Measurements from ENCODE around the gene SLC25A12. TPM values are rescaled to one million over a fixed set of nuclear protein-coding genes. Genes with fewer than 3 reads are reported as not detected.
A peak's percentile ranks its signal among the peaks of the same experiment; 100 is the strongest.

SLC25A12 gene
- polyA plus RNA-seq, 1 experiment, result 16.3 TPM

GRCh38 chr2:171798156-171798820 lies 95.8 kb downstream of the SLC25A12 start:
- DNase-seq (ENCODE audit: low read depth), result peak; percentile 35
- no peak for TF ChIP-seq CTCF (IDR thresholded peaks at IDR 0.05; ENCODE audit: insufficient read depth, low read depth, low read length)
- ChIA-PET CTCF (interaction anchor here (0.6 to 1.6 kb wide), 5 partner anchors 199 to 329 kb away, joined by 3 read pairs; no protein-coding TSS in a partner anchor), POLR2A (no interaction called here)
- no peak overlapping the region for H3K4me3 ChIP-seq (ENCODE audit: low read depth, low read length)
- no peaks in the 10 kb centered on the region for H3K36me3 ChIP-seq (ENCODE audit: control insufficient read depth, insufficient read depth, low read length)
- no peaks in the 10 kb centered on the region for H3K27me3 ChIP-seq (ENCODE audit: control insufficient read depth, insufficient read depth, low read length)

- ChIA-PET POLR2A (no interaction called here), CTCF (interaction anchor here (1.0 to 1.2 kb wide), 2 partner anchors 21 to 106 kb away, joined by 3 read pairs; no protein-coding TSS in a partner anchor)
- TF ChIP-seq CTCF (IDR thresholded peaks at IDR 0.05; ENCODE audit: insufficient read depth, low read depth, low read length), result no peak
These were observed 99.1 kb downstream of the SLC25A12 start for GRCh38 chr2:171794918-171795317.

GRCh38 chr2:171793691-171794678 lies 100.1 kb downstream of the SLC25A12 start:
- peak; percentile 11 for DNase-seq (ENCODE audit: low read depth)
- TF ChIP-seq CTCF (IDR thresholded peaks at IDR 0.05; ENCODE audit: insufficient read depth, low read depth, low read length), result no peak
- CTCF ChIA-PET, result interaction anchor here (0.7 to 1.2 kb wide), 4 partner anchors 17 to 313 kb away, joined by 3 to 4 read pairs (median 3); no protein-coding TSS in a partner anchor
- no peaks in the 10 kb centered on the region for H3K27me3 ChIP-seq (ENCODE audit: control insufficient read depth, insufficient read depth, low read length)
- no peak overlapping the region for H3K4me3 ChIP-seq (ENCODE audit: low read depth, low read length)
- no peaks in the 10 kb centered on the region for H3K36me3 ChIP-seq (ENCODE audit: control insufficient read depth, insufficient read depth, low read length)
- POLR2A ChIA-PET, result no interaction called here

More at GRCh38 chr2:171794918-171795317, 99.1 kb downstream of the SLC25A12 start:
- Histone ChIP-seq H3K4me3 (ENCODE audit: low read depth, low read length) (no peak overlapping the region), H3K27me3 (ENCODE audit: control insufficient read depth, insufficient read depth, low read length) (no peaks in the 10 kb centered on the region), H3K36me3 (ENCODE audit: control insufficient read depth, insufficient read depth, low read length) (no peaks in the 10 kb centered on the region)
- no peak for DNase-seq (ENCODE audit: low read depth)

- Histone ChIP-seq H3K36me3 (ENCODE audit: control insufficient read depth, insufficient read depth, low read length) (no peaks in the 10 kb centered on the region), H3K4me3 (ENCODE audit: low read depth, low read length) (no peak overlapping the region), H3K27me3 (ENCODE audit: control insufficient read depth, insufficient read depth, low read length) (no peaks in the 10 kb centered on the region)
- TF ChIP-seq CTCF (IDR thresholded peaks at IDR 0.05; ENCODE audit: insufficient read depth, low read depth, low read length), result no peak
- DNase-seq (ENCODE audit: low read depth), result no peak
- POLR2A ChIA-PET, result no interaction called here
- CTCF ChIA-PET, result interaction anchor here (1.1 kb wide), 1 partner anchor 18 kb away, joined by 4 read pairs; no protein-coding TSS in a partner anchor
These were observed 101.0 kb downstream of the SLC25A12 start for GRCh38 chr2:171792886-171793580.

All from BJ (cell line).